GM12891 (cell line): ENCODE results near the gene MNX1.

Experiments
- POLR2AphosphoS5 ChIP-seq: IDR thresholded peaks from 2 replicates; pipeline ENCODE4 v1.6.1; 2011; ENCODE audit warnings: low read depth, low read length, control low read depth
- TAF1 ChIP-seq: IDR thresholded peaks from 2 replicates; pipeline ENCODE4 v1.6.1; 2011; ENCODE audit warnings: low read depth, low read length, control low read depth

DNA sequence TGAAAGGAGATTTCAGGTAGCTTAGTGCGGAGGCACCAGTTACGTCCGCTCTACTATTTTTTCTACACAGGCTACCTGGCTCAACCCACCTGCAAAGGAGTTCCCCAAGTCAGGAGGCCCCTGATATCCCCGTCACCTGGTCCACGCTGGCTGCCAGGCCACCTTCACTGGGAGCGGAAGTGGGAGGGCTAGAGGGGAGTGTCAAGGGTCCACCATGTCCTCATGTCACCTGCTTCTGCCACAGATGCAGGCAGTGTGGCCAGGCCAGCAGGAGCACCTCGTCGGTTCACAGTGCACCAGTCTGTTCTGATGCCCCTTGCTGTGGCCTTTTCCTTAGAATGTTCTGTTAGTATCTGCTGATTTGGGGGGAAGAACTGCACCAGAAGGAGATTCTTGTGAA lies 44.1 kb downstream of the MNX1 start:
- TF ChIP-seq POLR2AphosphoS5 (no peak), TAF1 (no peak)
